ENCODE measurements around the gene CADM2.

- TF ChIP-seq CTCF (IDR thresholded peaks at IDR 0.05) (no peak), POLR2A (IDR thresholded peaks at IDR 0.05) (no peak)
Observed at GRCh38 chr3:85171976-85172375, 213.2 kb downstream of the CADM2 start.
